ENCODE results near the gene ANKRD6.

The ANKRD6 gene

DNA sequence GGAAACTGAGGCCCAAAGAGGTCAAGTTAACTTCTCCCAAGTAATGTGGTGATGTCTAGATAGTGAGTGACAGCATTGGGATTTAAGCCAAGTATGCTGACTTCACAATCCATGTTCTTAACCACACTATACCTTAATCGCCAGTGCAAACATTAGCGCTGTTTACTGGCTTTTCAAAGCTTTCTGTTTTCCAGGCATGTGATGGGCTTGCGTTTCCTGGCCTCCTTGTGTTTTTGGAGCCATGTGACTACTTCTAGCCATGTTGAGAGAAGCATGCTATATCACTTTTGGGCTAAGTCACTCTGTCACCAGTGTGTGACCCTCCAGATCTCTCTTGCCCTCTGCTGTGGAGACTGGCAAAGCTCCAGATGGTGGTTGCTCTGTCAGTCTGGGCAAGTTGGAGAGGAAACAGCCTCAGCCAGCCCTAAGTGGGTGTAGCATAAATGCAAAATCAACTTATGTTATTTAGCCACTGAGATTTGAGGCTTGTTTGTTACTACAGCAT is 76.9 kb downstream of the ANKRD6 start:
- no peak for DNase-seq (ENCODE audit: low read depth)

DNA sequence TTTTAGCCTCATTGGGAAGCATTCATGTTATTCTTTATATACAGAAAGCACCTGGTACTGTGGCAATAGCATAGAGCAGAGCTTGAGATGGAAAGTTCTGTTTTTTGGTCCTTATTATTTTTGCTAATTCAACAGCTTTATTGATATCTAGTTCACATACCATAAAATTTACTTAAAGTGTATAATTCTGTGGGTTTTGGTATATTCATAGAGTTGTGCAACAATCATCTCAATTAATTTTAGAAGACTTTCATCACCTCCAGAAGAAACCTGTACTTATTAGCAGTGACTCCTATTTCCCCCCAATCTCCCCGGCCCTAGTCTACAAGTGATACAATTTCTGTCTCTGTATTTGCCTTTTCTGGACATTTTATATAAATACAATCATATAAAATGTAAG is 77.4 kb downstream of the ANKRD6 start:
- DNase-seq (ENCODE audit: low read depth), result no peak

DNA sequence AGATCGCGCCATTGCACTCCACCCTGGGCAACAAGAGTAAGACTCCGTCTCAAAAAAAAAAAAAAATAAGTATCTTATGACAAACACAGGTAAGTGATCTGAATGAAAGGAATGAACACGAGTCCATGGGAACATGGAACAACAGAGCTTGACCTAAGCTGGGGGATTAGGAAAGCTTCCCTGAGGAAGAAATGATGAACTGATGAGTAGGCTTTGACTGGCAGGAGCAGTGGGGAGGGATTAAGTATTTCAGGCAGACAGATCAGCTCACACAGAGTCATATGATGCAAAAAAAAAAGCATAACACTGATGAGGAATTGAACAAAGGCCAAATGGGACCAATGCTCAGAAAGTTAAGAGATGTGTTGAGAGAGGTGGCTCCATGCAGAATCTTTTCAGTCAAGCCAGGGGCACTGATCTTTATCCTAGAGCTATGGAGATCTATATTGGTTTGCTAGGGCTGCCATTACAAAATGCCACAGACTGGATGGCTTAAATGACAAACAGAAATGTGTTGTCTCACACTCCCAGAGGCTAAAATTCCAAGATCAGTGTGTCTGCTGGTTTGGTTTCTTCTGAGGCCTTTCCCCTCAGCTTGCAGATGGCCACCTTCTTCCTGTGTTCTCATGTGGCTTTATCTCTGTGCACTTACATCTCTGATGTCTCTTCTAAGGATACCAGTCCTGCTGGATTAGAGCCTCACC is 85.6 kb downstream of the ANKRD6 start:
- DNase-seq (ENCODE audit: low read depth), result no peak

DNA sequence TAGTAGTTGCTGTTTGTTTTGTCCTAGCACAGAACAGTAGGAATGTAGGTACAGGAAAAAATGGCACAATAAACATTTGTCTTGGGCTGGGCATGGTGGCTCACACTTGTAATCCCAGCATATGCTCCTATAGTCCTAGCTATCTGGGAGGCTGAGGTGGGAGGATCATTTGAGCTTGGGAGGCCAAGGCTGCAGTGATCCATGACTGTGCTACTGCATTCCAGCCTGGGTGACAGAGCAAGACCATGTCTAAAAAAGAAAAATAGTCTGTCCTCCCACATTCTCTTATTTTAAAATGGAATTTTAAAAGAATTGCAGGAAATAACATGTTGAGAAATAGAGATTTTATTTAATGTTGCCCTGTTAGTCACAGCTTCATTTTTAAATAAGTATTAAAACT is 87.8 kb downstream of the ANKRD6 start:
- no peak for DNase-seq (ENCODE audit: low read depth)

DNA sequence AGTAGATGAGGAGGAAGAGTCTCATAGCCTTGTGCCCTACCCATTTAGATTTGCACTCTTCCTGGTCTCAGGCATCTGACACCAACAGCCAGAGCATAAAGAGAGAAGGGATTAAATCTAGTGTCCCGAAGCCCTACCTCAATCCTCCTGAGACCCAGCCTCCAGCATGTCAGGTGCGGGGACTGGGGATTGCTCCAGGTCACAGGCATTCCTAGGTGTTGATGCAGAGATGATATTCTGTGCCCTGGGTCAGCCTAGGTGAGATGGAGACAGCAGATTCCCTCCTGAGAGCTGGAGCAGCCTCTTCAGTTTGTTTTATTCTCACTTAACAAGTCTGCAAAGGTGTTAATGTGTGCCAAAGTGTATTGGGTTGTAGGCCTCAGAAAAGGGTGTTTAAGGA is 89.8 kb downstream of the ANKRD6 start:
- DNase-seq (ENCODE audit: low read depth), result no peak

DNA sequence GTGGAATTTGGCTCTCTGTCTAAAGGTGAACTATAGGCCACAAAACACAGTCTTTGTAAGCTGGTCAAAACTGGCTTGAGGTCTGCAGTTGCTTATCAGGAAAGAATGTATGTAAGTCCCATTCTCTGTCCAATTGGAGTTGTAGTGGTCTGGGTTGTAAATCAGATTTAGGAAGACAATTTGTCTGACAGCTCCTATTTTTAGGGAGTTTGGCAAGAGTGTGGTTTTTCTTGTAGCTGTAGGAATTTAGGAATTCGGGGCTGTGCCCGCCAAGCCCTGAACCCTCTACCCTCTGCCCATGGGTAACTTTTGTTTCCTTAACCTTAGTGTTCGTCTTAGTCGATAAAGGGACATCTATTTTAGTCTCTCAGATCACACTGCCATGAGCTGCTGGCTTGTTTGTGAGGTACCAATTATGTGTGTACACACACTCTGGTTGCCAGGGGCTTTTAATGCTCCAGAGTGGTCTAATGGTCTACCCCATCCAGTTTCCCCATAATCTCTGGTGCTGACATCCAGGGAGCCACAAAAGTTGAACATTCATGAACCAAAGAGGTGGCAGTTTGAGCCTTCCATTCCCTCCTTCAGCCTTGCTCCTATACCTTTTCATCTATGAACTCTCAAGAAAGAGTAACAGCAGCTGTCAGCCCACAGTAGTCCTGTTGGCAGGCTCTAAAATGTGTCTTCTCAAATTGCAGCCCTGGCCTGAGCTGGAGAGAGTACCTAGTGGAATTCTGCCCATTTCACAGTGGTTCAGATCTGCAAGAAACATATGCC is 93.0 kb downstream of the ANKRD6 start:
- DNase-seq (ENCODE audit: low read depth), result no peak

DNA sequence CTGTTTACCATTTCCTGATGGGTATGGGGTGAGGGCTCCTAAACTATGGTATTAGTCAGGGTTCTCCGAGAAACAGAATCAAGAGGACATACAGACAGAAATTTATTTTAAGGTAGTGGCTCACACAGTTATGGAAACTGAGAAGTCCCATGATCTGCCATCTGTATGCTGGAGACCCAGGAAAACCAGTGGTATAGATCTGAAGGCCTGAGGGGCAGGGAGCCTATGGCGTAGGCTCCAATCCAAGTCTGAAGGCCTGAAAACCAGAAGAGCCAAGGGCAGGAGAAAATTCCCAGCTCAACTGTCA is 93.6 kb downstream of the ANKRD6 start:
- no peak for DNase-seq (ENCODE audit: low read depth)

DNA sequence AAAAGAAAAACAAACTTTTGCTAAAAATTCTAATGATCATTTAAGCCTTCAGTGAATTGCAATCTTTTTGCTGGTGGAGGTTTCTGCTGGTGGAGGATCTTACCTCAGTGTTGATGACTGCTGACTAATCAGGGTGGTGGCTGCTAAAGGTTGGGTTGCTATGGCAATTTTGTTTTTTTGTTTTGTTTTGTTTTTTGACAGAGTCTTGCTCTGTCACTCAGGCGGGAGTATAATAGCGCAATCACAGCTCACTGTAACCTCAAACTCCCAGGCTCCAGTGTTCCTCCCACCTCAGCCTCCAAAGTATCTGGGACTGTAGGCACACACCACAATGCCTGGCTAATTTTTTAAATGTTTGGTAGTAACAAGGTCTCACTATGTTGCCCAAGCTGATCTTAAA is 94.7 kb downstream of the ANKRD6 start:
- no peak for DNase-seq (ENCODE audit: low read depth)

DNA sequence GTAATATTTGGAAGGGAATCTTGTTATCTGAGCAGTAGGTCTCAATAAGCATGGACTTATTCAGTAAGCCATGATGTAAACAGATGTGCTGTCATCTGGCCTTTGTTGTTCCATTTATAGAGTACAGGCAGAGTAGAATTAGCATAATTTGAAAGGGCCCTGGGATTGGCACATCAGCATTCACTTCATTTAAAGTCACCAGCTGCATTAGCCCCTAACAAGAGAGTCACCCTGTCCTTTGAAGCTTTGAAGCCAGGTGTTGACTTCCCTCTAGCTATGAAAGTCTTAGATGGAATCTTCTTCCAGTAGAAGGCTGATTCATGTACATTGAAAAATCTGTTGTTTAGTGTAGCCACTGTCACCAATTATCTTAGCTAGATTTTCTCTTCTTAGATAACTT is 95.9 kb downstream of the ANKRD6 start:
- no peak for DNase-seq (ENCODE audit: low read depth)

DNA sequence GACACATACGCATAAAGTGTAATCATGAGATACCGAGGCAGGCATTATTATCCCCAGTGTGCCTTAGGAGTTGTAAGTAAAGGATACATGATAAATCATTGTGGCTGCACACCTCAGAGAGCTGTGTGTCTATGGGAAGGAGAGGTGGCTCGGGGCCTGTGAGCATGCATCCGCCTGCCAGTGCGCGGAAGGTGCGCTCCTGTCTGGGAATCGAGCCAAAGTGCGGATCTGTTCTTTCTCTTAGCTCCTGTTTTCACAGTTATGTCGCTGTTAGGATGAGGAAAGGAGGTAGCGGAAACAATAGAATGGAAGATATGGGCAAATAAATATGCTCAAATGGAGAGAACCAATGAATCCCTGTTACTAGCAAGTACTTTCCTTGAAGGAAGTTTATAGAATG is 98.0 kb downstream of the ANKRD6 start:
- no peak for DNase-seq (ENCODE audit: low read depth)

DNA sequence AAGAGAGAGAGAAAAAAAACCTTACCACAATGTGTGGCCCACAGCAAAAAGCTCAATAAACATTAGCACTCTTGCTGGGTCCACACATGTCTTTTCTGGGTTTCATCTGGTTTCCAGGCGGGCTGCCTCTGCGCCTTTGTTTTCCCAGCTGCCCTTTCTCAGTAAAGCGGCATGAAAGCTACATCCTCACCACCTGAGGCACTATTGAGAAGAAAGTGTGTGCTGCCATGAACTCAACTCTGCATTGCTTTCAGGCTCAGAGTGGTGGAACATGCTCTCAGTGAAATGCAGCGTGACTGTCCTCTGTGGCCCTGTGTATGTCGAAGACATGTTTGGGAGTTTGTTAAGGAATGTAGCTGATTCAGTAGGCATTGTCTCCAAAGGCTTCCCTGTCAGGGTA is 103.3 kb downstream of the ANKRD6 start:
- DNase-seq (ENCODE audit: low read depth), result no peak

DNA sequence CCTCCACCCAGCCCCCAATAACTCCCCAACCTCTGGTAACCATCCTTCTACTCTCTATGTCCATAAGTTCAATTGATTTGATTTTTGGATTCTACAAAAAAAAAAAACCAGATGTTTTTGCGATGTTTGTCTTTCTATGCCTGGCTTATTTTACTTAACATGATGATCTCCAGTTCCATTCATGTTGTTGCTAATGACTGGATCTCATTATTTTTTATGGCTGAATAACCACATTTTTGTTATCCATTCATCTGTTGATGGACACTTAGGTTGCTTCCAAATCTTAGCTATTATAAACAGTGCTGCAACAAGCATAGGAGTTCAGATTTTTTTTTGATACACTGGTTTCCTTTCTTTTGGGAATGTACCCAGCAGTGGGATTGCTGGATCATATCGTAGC is 106.8 kb downstream of the ANKRD6 start:
- DNase-seq (ENCODE audit: low read depth), result no peak

DNA sequence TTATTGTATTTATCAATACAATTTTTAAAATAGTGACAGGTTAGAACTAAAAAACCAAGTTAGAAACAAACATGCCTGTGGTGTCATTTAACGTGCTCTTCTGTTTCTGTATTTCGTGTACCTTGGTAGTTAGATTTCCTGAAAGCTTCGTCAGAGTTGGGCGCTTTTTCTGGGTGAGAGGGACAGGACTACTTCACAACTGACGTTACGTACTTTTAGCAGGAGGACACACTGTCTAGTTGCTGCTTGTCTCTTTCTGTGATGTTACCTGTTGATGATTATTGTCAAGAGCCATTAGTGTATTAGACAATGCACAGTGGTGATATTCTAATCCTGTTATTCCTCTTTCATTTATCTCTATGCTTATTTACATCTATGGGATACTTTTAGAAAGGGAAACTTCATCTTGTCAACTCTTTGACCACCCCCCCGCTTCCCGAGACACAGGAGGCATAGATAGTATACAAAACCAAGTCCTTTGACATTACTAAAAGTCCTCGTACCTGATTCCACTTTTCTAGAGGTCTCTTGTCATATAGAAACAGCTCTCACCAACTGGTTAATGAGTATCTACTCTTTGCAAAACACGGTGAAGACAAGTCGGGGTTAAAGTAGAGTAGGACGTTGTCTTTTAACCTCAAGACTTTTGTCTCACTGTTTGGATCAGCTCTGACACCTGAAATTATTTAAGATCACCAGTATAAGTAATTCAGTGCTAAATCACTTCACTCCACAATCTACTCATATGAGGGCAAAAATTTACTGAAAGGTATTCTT is 109.3 kb downstream of the ANKRD6 start:
- DNase-seq (ENCODE audit: low read depth), result no peak

DNA sequence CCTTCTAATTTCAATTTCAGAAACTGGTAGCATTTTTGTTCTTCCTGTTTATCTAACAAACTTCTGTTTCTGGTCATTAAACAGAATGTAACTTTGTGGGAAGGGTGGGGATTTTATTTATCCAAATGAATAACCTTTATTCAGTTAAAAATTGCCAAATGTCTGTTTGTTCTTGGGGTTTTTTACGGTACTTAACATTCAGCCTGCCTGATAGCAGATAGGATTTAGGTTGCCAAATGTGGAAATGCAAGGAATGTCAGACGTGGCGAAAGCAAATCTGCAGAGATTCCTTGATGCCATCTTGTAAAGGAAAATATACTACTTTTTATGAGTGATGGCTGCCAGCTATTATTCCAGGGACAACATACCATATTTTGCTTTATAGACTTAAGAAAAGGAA is 109.9 kb downstream of the ANKRD6 start:
- DNase-seq (ENCODE audit: low read depth), result no peak

DNA sequence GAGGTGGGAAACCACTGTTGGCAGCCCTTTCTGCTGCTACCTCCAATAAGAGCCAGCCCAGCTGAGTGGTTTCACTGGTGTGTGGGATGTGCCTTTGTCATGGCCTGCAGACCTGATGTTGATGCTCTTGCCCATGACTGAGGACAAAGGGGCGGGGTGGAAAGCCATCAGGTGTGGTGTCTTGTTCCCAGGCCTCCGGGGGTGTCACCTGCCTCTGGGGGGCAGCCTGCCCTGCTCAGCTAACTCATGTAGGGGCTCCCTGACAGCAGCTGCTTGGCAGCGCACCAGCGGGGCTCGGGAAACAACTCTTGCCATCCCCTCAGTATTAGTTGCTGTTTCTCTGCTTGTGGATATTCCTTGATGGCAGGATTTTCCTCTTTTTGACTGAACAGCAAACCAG is 114.3 kb downstream of the ANKRD6 start:
- DNase-seq (ENCODE audit: low read depth), result no peak

DNA sequence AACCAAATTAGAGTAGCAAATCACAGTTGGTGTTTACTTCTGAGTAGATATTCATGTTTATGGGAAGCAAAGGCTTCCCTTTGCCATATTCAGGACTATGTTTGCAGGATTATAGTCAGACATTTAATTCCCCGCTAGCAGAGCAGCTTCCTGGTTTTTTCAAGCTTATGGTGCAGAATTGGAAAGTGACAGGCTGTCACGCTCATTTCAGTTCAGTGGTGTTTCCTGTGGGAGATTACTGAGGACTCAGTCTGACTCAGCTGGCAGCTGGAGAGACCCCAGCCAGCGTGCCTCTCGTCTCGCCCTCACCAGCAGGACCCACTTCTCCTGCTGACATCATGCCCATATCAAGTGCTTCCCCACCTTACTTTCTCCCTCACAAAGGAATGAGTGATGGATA is 120.5 kb downstream of the ANKRD6 start:
- no peak for DNase-seq (ENCODE audit: low read depth)

DNA sequence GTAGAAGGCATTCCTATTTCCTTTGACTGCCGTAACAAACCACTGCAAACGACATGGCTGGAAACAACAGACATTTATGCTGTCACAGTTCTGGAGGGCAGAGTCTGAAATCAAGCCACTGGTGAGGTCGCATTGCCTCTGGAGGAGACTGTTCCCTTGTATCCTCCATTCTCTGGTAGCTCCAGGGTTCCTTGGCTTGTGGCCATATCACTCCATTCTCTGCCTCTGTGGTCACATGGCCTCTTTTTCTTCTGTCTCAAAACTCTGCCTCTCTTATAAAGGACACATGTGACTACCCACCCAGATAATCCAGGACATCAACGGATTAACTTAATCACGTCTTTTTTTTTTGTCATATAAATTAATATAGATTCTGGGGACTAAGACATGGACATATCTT is 121.2 kb downstream of the ANKRD6 start:
- DNase-seq (ENCODE audit: low read depth), result no peak

DNA sequence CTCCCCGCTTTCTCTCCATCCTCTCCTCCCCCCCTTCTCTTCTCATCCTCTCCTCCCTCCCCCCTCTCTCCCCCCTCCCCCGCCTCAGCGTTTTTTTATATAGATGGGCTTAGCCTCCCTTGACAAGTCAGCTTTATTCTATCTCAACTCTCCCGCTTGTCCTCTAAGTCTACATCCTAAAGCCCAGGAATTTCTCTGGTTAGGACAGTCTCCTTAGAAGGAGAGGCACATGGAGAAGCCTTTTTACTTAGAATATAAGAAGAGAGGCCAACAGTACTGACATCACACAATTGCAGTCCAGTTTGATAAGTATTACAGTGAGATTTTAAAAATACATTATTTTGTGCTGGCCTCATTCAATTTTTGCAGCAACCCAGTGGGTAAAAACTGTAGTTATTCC is 122.1 kb downstream of the ANKRD6 start:
- DNase-seq (ENCODE audit: low read depth), result no peak

DNA sequence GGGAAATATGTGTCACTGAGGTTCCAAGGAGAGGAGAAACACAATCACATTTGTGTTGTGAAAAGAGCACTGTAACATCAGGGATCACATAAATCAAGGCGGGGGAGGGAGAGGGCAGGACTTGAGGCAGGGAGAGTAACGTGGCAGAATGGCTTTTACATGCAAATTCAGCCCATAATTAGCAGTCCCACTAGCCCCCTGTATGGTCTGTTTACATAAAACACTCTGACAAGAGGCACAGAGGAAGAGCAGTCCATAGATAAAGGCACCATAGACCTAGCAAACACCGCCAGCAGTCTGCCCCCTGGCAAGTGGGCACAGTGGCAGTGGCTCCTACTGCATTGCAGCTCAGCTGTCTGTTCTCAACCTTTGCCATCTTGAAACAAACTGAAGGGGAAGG is 122.9 kb downstream of the ANKRD6 start:
- no peak for DNase-seq (ENCODE audit: low read depth)

DNA sequence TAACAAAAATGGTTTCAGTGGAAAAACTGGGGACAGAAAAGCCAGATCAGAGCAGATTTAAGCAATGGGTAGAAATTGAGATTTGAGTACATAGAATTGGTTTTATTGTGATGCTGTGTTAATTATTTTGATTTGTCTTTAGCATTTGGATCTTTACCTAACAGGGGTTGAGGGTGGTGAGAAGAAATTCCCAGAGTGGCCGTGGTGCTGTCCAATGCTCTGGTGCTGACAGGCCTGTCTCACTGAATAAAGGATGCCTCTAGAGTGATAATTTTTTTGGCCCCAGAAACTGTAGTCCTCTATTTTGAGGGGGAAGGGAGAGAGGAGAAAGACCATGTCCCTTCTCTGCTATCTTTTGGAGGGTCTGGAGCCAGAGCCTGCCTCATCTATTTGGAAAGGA is 126.5 kb downstream of the ANKRD6 start:
- DNase-seq (ENCODE audit: low read depth), result no peak

DNA sequence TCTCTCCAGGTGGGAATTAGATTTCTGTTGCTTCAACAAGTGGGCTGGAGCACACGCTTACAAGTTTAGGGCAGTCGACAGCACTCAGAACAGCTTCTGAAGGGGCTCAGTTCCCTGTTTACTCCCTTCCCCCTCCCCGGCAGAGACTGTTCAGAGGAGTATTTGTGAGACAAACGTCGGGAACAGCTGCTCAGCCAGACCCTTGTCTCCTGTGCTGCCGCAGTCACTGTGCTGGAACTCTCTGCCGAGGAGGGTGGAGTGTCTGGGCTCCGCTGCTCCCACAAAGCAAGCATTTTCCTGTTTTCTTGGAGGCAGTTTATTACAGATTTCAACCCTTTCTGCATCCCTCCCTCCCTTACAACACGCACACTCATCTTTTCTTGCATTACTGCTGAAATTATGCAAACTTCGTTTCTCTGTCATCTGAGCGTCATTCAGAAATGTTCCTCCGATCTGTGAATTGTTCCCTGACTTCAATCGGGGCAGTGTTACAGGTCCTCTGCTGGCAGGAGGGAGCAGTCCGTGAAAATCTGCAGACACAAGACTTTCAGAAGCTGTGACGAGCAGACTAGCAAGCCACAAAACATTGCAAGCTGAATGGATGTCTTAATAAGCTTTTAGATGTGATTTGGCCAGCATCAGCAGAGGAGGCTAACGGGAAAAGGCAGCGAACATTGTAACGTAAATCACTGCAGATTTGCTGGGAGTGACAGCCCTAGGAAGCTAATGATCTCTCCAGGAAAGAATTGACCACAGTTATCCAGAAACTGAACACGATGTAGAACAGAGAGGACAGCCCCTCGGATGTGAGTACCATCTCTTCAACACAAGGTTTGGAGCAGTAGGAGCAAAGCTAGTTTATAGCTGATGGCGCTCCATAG is 129.4 kb downstream of the ANKRD6 start:
- no peak for DNase-seq (ENCODE audit: low read depth)

DNA sequence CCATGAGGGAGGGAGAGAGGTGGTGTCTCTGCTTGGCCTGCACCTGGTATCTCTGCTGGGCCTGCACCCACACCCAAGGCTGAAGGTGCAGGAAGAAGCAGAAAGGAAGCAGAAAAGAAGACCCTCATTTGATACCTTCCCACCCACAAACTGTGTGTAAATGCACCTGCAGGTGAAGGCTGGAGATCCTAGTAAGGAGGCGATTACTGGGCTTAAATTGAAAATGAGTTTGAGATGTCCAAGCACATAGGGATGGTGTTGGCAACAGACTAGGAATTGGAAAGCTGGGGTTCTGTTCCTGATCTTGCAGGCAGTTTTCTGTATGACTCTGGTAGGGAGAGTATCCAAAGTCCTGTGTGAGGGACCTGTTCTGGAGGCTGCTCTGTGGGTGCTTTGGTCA is 130.9 kb downstream of the ANKRD6 start:
- no peak for DNase-seq (ENCODE audit: low read depth)

Data from activated T-helper 1 cell treated with Interleukin-2 at 50 U/mL for 16 hours (primary cell).